GM23248 (cell line): ENCODE results near the gene C5orf58.

Experiments used
- EZH2 ChIP-seq: fragments of 200-600 bp; sonication (generic); IDR thresholded peaks from 2 replicates; pipeline ENCODE4 v1.6.1; 2018; ENCODE audit warnings: antibody characterized with exemption, mild to moderate bottlenecking; ENCODE audit not compliant: insufficient read depth, poor library complexity, severe bottlenecking
- EZH2phosphoT487 ChIP-seq: fragments of 200-600 bp; sonication (generic); IDR thresholded peaks from 2 replicates; pipeline ENCODE4 v1.6.1; 2018; ENCODE audit warnings: antibody characterized with exemption, moderate library complexity, mild to moderate bottlenecking, low read depth; ENCODE audit not compliant: insufficient read depth

DNA sequence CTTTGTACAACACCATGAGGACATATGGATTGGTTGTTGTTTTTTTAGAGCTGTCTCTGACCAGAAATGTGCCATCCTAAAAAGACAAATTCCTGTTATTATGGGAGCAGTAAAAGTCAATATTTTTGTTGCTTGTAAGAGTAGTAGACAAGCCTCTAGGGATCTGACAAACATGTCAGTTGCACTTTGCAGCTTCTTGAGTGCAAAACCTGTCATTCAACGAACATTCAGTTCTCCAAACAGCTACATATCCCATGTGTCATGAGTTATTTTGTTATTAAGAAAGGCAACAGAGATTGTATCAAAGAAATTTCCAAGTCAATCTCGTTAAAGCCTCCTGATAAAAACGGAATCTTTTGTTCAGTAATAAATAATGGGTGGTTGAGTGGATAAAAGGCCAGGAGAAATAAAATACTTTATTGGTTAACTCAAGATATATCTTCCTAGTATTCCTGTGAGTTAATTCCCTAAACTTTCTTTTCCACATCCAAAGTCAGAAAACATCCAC is 18.1 kb downstream of the C5orf58 start:
- TF ChIP-seq EZH2phosphoT487 (no peak), EZH2 (no peak)
